ENCODE measurements around the gene USP48. TPM values are rescaled to one million over a fixed set of nuclear protein-coding genes. Genes with fewer than 3 reads are reported as not detected.

USP48 gene
- total and polyA plus RNA-seq, 2 donors (not counting 1 experiment from before 2014, with no cell fraction given) = 34.1 to 45.6 TPM

DNA sequence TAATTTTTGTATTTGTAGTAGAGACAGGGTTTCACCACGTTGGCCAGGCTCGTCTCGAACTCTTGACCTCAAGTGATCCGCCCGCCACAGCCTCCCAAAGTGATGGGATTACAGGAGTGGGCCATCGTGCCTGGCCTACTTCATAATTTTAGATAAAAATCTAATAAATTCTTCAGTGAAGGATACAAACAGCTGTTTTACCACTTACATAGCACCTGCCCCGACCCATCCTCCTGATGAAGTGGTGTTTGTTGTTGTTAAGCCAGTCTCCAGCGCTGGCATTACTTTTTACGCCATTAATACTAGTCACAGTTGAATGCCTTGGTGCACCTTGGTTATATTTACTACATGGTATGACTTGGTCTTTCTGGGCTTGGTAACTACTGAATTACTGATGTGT lies 101.5 kb downstream of the USP48 start:
- no peaks in the 10 kb centered on the region for H3K9me3 ChIP-seq (ENCODE audit: control insufficient read depth, insufficient read depth, low read depth, low read length)
- TF ChIP-seq, protein P1, sequence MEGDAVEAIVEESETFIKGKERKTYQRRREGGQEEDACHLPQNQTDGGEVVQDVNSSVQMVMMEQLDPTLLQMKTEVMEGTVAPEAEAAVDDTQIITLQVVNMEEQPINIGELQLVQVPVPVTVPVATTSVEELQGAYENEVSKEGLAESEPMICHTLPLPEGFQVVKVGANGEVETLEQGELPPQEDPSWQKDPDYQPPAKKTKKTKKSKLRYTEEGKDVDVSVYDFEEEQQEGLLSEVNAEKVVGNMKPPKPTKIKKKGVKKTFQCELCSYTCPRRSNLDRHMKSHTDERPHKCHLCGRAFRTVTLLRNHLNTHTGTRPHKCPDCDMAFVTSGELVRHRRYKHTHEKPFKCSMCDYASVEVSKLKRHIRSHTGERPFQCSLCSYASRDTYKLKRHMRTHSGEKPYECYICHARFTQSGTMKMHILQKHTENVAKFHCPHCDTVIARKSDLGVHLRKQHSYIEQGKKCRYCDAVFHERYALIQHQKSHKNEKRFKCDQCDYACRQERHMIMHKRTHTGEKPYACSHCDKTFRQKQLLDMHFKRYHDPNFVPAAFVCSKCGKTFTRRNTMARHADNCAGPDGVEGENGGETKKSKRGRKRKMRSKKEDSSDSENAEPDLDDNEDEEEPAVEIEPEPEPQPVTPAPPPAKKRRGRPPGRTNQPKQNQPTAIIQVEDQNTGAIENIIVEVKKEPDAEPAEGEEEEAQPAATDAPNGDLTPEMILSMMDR (conservative IDR thresholded peaks at IDR 0.05 in 1 of 2, IDR thresholded peaks at IDR 0.05 in 1 of 2; ENCODE audit: low read depth in 1 of 2, low read length in 2 of 2) = no peak
- TF ChIP-seq EZH2 (IDR thresholded peaks at IDR 0.05; ENCODE audit: low read length, missing control alignments) = no peak
- DNase-seq (ENCODE audit: low read depth in 2 of 2) = no peak
- no peaks in the 10 kb centered on the region for H3K27me3 ChIP-seq (ENCODE audit: control insufficient read depth, insufficient read depth, low read length)
- no peaks in the 10 kb centered on the region for H3K79me2 ChIP-seq (ENCODE audit: control insufficient read depth, insufficient read depth, low read length)
- H4K20me1 ChIP-seq (ENCODE audit: control insufficient read depth, extremely low read depth, insufficient read depth, low read length) = no peaks in the 10 kb centered on the region
- no peak overlapping the region for H3K9ac ChIP-seq (ENCODE audit: insufficient read depth, low read length)
- H2AFZ ChIP-seq (ENCODE audit: low read length) = no peak overlapping the region
- H3K36me3 ChIP-seq (ENCODE audit: control insufficient read depth, insufficient read depth, low read length) = no peaks in the 10 kb centered on the region
- H3K4me1 ChIP-seq (ENCODE audit: control insufficient read depth, extremely low read depth, insufficient read depth, low read length) = no peaks in the 10 kb centered on the region
- H3K4me3 ChIP-seq (replicated peaks in 1 of 4; ENCODE audit: control extremely low read depth in 1 of 4, insufficient read depth in 1 of 4, low read depth in 3 of 4, low read length in 4 of 4) = no peak overlapping the region
- no peak overlapping the region for H3K27ac ChIP-seq (ENCODE audit: insufficient read depth, low read length)
- H3K4me2 ChIP-seq (ENCODE audit: extremely low read depth, insufficient read depth, low read length) = no peak overlapping the region

DNA sequence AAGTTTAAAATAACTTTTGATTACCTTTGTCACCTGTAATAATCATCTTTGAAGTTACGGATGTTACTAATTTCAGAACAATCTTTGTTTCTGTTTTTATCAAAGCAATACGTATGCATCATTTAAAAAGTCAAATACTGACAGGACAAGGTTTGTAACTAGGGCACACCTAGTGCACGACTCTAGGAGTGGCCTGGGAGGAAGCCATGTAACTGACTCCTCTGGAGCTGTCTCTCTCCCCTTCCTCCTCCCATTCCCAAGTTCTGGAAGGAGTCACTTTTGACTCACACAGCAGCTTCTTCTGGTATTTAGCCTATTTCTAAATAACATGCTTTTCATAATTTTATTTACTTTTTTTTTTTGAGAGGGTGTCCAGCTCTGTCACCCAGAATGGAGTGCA lies 102.0 kb downstream of the USP48 start:
- Histone ChIP-seq H3K36me3 (ENCODE audit: control insufficient read depth, insufficient read depth, low read length) (no peaks in the 10 kb centered on the region), H3K4me1 (ENCODE audit: control insufficient read depth, extremely low read depth, insufficient read depth, low read length) (no peaks in the 10 kb centered on the region), H3K9ac (ENCODE audit: insufficient read depth, low read length) (no peak overlapping the region), H3K4me2 (ENCODE audit: extremely low read depth, insufficient read depth, low read length) (no peak overlapping the region), H3K79me2 (ENCODE audit: control insufficient read depth, insufficient read depth, low read length) (no peaks in the 10 kb centered on the region), H3K9me3 (ENCODE audit: control insufficient read depth, insufficient read depth, low read depth, low read length) (no peaks in the 10 kb centered on the region), H3K4me3 (replicated peaks in 1 of 4; ENCODE audit: control extremely low read depth in 1 of 4, insufficient read depth in 1 of 4, low read depth in 3 of 4, low read length in 4 of 4) (no peak overlapping the region), H3K27me3 (ENCODE audit: control insufficient read depth, insufficient read depth, low read length) (no peaks in the 10 kb centered on the region), H3K27ac (ENCODE audit: insufficient read depth, low read length) (no peak overlapping the region), H4K20me1 (ENCODE audit: control insufficient read depth, extremely low read depth, insufficient read depth, low read length) (no peaks in the 10 kb centered on the region), H2AFZ (ENCODE audit: low read length) (no peak overlapping the region)
- no peak for TF ChIP-seq EZH2 (IDR thresholded peaks at IDR 0.05; ENCODE audit: low read length, missing control alignments)
- TF ChIP-seq, protein P1 (conservative IDR thresholded peaks at IDR 0.05 in 1 of 2, IDR thresholded peaks at IDR 0.05 in 1 of 2; ENCODE audit: low read depth in 1 of 2, low read length in 2 of 2) = no peak
- DNase-seq (ENCODE audit: low read depth in 2 of 2) = peak in 1 of 2 donors; percentile 46

DNA sequence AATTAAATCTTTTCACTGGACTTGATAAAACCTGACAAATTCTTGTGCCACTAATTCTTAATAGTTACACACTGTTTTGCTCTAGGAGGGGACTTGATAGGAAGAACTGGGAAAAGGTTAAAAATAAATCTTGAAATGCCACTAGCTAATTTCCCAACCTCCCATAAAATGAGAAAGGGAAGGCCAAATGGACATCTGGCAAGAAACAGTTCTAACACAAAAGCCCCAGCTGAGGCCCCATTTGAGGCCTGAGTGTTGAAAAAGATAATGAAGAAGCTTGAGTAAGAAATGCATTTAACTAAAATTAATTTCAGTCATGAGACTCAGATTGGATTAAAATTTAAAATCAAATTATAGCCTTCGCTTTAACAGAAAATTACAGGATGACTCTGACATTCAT lies 102.6 kb downstream of the USP48 start:
- Histone ChIP-seq H3K9me3 (ENCODE audit: control insufficient read depth, insufficient read depth, low read depth, low read length) (no peaks in the 10 kb centered on the region), H3K4me2 (ENCODE audit: extremely low read depth, insufficient read depth, low read length) (no peak overlapping the region), H3K4me3 (replicated peaks in 1 of 4; ENCODE audit: control extremely low read depth in 1 of 4, insufficient read depth in 1 of 4, low read depth in 3 of 4, low read length in 4 of 4) (no peak overlapping the region), H2AFZ (ENCODE audit: low read length) (no peak overlapping the region), H3K36me3 (ENCODE audit: control insufficient read depth, insufficient read depth, low read length) (no peaks in the 10 kb centered on the region), H3K27me3 (ENCODE audit: control insufficient read depth, insufficient read depth, low read length) (no peaks in the 10 kb centered on the region), H4K20me1 (ENCODE audit: control insufficient read depth, extremely low read depth, insufficient read depth, low read length) (no peaks in the 10 kb centered on the region), H3K4me1 (ENCODE audit: control insufficient read depth, extremely low read depth, insufficient read depth, low read length) (no peaks in the 10 kb centered on the region), H3K79me2 (ENCODE audit: control insufficient read depth, insufficient read depth, low read length) (no peaks in the 10 kb centered on the region), H3K27ac (ENCODE audit: insufficient read depth, low read length) (no peak overlapping the region), H3K9ac (ENCODE audit: insufficient read depth, low read length) (no peak overlapping the region)
- no peak for DNase-seq (ENCODE audit: low read depth in 2 of 2)
- TF ChIP-seq, protein P1 (conservative IDR thresholded peaks at IDR 0.05 in 1 of 2, IDR thresholded peaks at IDR 0.05 in 1 of 2; ENCODE audit: low read depth in 1 of 2, low read length in 2 of 2) = no peak
